SKM-1 (cell line): ENCODE measurements around the gene CTNNBL1.

Experiments used
- DNase-seq: peaks from one replicate; lab custom pipeline; 2025; ENCODE audit not compliant: unreplicated experiment; lab: John Stamatoyannopoulos, UW

Gene CTNNBL1

GRCh38 chr20:37914367-37914671, 220.5 kb downstream of the CTNNBL1 start:
- no peak for DNase-seq

- no peak for DNase-seq
These were observed 221.0 kb downstream of the CTNNBL1 start for GRCh38 chr20:37914672-37915433.

DNA sequence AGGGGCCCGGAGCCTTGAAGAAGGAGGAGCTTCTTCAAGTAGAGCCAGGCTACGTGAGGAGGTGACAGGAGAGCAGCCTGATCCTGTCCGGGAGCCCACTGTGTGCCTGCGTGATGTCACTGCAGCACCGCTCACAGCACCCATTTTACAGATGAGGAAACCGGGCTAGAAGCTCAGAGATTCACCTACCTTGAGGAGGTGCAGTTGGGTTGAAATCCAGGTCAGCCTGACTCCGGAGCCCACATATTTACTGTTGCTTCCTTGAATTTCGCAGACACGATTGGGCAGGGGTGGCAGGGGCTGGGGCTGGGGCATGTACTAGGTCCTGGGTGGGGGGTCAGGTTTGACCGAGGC, 221.6 kb downstream of the CTNNBL1 start:
- no peak for DNase-seq

- no peak for DNase-seq
These were observed 222.2 kb downstream of the CTNNBL1 start for GRCh38 chr20:37915800-37916570.

DNA sequence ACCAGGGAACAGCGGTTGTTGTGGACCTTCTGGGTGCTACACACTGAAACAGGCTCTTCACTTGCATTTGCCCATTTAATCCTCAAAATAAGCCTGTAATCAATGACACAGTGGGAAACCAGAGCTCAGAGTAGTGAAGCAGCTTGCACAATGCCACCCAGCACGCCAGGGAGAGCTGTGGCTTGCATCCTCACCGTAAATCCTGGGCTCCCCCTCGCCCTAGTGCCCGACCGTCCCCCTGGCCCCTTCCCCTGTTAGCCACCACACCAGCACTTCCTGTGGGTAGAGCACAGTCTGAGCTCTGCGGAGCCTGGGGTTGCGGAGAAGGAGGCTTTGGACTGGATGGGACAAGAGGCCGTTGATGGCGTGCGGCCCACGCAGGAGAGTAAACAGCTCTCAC, 223.6 kb downstream of the CTNNBL1 start:
- no peak for DNase-seq

DNA sequence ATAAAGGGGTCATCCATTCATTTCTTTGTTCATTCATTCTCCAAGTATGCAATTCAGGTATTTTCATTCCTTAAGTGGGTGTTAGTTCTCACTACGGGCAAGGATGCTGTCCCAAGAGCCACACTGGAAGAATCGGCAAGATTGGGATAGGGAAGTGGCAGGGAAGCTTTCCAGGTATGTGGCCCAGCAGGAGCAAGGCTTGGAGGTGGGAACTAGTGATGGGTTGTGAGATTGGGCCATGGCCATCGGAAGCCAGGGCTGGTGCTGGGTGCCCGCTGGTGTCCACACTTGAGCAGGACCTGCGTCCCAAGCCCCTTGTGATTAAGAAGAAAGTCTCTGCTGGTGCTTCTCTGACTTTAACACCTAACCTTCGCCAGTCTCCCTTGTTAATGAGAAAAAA, 224.2 kb downstream of the CTNNBL1 start:
- DNase-seq, result no peak

- no peak for DNase-seq
These were observed 225.7 kb downstream of the CTNNBL1 start for GRCh38 chr20:37919389-37920040.

- no peak for DNase-seq
These were observed 226.4 kb downstream of the CTNNBL1 start for GRCh38 chr20:37920270-37920669.

GRCh38 chr20:37920679-37921322, 227.0 kb downstream of the CTNNBL1 start:
- DNase-seq, result no peak

GRCh38 chr20:37921341-37921929, 227.6 kb downstream of the CTNNBL1 start:
- no peak for DNase-seq
